SU-DHL-6 (cell line): Measurements from ENCODE around the gene VPS51.

Experiments used
- EZH2phosphoT487 ChIP-seq: fragments of 200-600 bp; sonication (generic), shearing (Covaris generic); conservative IDR thresholded peaks from 2 replicates; pipeline ENCODE4 v1.6.1; 2018; ENCODE audit warnings: mild to moderate bottlenecking, antibody characterized with exemption, low read length, moderate library complexity, mixed read lengths
- TF ChIP-seq, protein P1 (sequence below): fragments of 200-600 bp; sonication (generic); IDR thresholded peaks from one replicate; pipeline ENCODE4 v1.5.1; 2017; ENCODE audit warnings: antibody characterized with exemption, mild to moderate bottlenecking, low read length, moderate library complexity; ENCODE audit not compliant: insufficient read depth, poor library complexity, severe bottlenecking

DNA sequence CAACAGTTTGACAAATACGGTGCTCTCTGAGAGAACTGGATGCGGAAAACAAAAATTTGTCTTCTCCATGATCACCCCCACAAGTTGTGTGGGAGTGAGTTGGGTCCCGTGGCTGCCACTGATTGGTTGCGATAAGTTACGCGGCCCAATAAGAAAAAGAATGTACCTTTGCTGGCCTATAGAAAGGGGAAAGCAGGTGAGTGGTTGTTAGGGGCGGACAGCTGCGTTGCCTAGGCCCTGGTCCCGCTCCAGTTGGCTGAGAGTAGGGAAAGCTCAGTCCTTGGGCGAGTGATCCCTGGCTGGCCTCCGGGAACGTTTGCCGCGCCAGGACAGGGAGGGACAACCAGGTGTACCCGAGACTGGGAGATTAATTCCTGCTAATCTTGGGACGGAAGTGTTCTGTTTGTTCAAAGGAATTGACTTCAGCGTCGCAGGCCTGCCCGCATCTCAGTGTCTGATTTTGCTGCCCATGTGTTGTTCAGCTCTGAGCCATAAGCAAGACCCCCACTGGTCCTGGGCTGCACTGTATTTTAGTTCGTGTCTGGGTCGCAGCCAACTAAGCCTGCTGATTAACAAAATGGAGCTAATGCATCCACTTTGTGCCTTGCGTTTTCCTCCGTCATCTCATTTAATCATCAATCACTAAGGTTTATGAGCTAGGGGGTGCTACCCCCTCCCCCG, 39.1 kb downstream of the VPS51 start:
- TF ChIP-seq, protein P1, sequence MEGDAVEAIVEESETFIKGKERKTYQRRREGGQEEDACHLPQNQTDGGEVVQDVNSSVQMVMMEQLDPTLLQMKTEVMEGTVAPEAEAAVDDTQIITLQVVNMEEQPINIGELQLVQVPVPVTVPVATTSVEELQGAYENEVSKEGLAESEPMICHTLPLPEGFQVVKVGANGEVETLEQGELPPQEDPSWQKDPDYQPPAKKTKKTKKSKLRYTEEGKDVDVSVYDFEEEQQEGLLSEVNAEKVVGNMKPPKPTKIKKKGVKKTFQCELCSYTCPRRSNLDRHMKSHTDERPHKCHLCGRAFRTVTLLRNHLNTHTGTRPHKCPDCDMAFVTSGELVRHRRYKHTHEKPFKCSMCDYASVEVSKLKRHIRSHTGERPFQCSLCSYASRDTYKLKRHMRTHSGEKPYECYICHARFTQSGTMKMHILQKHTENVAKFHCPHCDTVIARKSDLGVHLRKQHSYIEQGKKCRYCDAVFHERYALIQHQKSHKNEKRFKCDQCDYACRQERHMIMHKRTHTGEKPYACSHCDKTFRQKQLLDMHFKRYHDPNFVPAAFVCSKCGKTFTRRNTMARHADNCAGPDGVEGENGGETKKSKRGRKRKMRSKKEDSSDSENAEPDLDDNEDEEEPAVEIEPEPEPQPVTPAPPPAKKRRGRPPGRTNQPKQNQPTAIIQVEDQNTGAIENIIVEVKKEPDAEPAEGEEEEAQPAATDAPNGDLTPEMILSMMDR = no peak
- TF ChIP-seq EZH2phosphoT487 = no peak
